Activated B cell treated with CpG ODN at 0.5 μM for 24 hours (primary cell): ENCODE measurements around the gene UBE2D1. TPM values are rescaled to one million over a fixed set of nuclear protein-coding genes. Genes with fewer than 3 reads are reported as not detected.
"Not testable (repeated sequence)": the region's sequence is repeated elsewhere in the genome, so short reads cannot be mapped to it uniquely, and the experiment has no call there.

Source experiments
- ATAC-seq: fragments of 200-7000 bp; cut with Tn5 transposase; one replicate; pipeline ENCODE4 v1.10.0; 2021; ENCODE audit warnings: low read depth, mild to moderate bottlenecking, moderate library complexity
- CTCF ChIA-PET: fragments of 350-600 bp; sonication (Branson Sonifier 250); formaldehyde crosslinking; loops from one replicate; lab custom pipeline; 2021; ENCODE audit warnings: antibody characterized with exemption; lab: Charles Lee
- POLR2A ChIA-PET: fragments of 350-600 bp; sonication (Branson Sonifier 250); formaldehyde crosslinking; loops from one replicate; lab custom pipeline; 2021; ENCODE audit warnings: antibody characterized with exemption; lab: Charles Lee
- DNase-seq: peaks from one replicate; pipeline ENCODE4 v3.0.0; 2022
- H3K27ac Mint-ChIP-seq: one replicate; pipeline ENCODE4 v1.8.0; 2020; ENCODE audit warnings: mixed read lengths
- H3K27me3 Mint-ChIP-seq: one replicate; pipeline ENCODE4 v1.8.0; 2021; ENCODE audit warnings: mixed read lengths
- H3K36me3 Mint-ChIP-seq: one replicate; pipeline ENCODE4 v1.8.0; 2021; ENCODE audit warnings: low read depth, mixed read lengths
- H3K4me1 Mint-ChIP-seq: one replicate; pipeline ENCODE4 v1.8.0; 2021; ENCODE audit warnings: mixed read lengths
- H3K4me3 Mint-ChIP-seq: one replicate; pipeline ENCODE4 v1.8.0; 2020; ENCODE audit warnings: mild to moderate bottlenecking, mixed read lengths
- H3K9me3 Mint-ChIP-seq: one replicate; pipeline ENCODE4 v1.8.0; 2020; ENCODE audit warnings: mixed read lengths
- CTCF ChIP-seq: fragments of 200-600 bp; IDR thresholded peaks from one replicate; pipeline ENCODE4 v1.8.0; 2022; ENCODE audit warnings: antibody characterized with exemption, mild to moderate bottlenecking
- intact Hi-C: fragments of 100-400 bp; cut with micrococcal nuclease; formaldehyde crosslinking; loops from one replicate; pipeline ENCODE4 v1.15.1; 2024
- total RNA-seq: library from RNA; stranded (reverse); gene quantifications from 2 replicates; pipeline ENCODE4 v1.2.3, GENCODE V29; 2022

The UBE2D1 gene
- total RNA-seq, 1 donor from 2014 or later: 15.0 TPM

- TF ChIP-seq CTCF: no peak
- CTCF ChIA-PET: interaction anchor here (1.4 kb wide), 1 partner anchor 114 kb away, joined by 3 read pairs; no protein-coding TSS in a partner anchor
- no peak overlapping the region for H3K4me3 Mint-ChIP-seq
- no peaks in the 10 kb centered on the region for H3K36me3 Mint-ChIP-seq
- intact Hi-C loops: no loop called here
- H3K4me1 Mint-ChIP-seq: no peaks in the 10 kb centered on the region
- H3K27me3 Mint-ChIP-seq: peaks cover 7% of the 10 kb centered on the region
- no peak overlapping the region for H3K27ac Mint-ChIP-seq
- DNase-seq (no peak), ATAC-seq (no peak)
- POLR2A ChIA-PET: no interaction called here
- no peaks in the 10 kb centered on the region for H3K9me3 Mint-ChIP-seq
These were observed 79.7 kb downstream of the UBE2D1 start for GRCh38 chr10:58414270-58415041.

DNA sequence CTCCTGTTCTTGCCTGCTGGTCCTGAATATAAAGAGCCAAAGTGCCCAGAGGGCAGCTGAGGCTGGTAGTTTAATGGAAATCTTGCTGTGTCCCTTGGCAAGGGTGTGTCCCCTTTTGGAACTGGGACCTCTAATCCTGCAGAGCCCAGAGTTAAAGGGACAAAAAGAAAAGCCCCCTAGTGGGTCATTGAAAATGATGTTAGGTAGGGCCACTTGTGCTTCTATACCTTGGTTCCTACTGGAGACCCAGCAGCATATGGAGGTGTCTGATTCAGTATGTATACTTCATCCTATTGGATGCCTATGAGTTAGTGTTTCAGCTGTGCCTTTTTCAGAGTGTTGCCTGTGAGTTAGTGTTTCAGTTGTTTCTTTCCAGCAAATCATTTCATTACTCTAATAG lies 81.0 kb downstream of the UBE2D1 start:
- CTCF ChIA-PET: no interaction called here

GRCh38 chr10:58417902-58418301 lies 83.1 kb downstream of the UBE2D1 start:
- H3K4me1 Mint-ChIP-seq, CTCF ChIA-PET, POLR2A ChIA-PET, H3K9me3 Mint-ChIP-seq, intact Hi-C loops, DNase-seq, H3K36me3 Mint-ChIP-seq, ATAC-seq, H3K27ac Mint-ChIP-seq, H3K4me3 Mint-ChIP-seq: not testable (repeated sequence)
- peaks cover 12% of the 10 kb centered on the region for H3K27me3 Mint-ChIP-seq

More for the DNA sequence above, 81.0 kb downstream of the UBE2D1 start:
- no peak overlapping the region for H3K4me3 Mint-ChIP-seq
- no peaks in the 10 kb centered on the region for H3K9me3 Mint-ChIP-seq
- no peaks in the 10 kb centered on the region for H3K4me1 Mint-ChIP-seq
- intact Hi-C loops: no loop called here
- DNase-seq (no peak), ATAC-seq (no peak)
- H3K27ac Mint-ChIP-seq: no peak overlapping the region
- no peaks in the 10 kb centered on the region for H3K36me3 Mint-ChIP-seq
- TF ChIP-seq CTCF: no peak
- peaks cover 8% of the 10 kb centered on the region for H3K27me3 Mint-ChIP-seq
- POLR2A ChIA-PET: no interaction called here

Other genes starting within 250 kb of the UBE2D1 start
- gene IPMK, start 67.1 kb upstream of the UBE2D1 start, total RNA-seq: 6.7 and 7.6 TPM in 2 replicates
- gene CISD1, start 65.8 kb upstream of the UBE2D1 start, total RNA-seq: 16.7 and 23.8 TPM in 2 replicates
- gene TFAM, start 50.4 kb downstream of the UBE2D1 start, total RNA-seq: 59.5 and 60.2 TPM in 2 replicates
- gene BICC1, start 177.9 kb downstream of the UBE2D1 start, total RNA-seq: not detected in 2 replicates